SIG-M5 treated with dmso at 0.1 percent for 504 hours (cell line): ENCODE measurements around the gene SFXN4.
"Not testable (repeated sequence)": the region's sequence is repeated elsewhere in the genome, so short reads cannot be mapped to it uniquely, and the experiment has no call there.

Source experiments
- DNase-seq: peaks from one replicate; lab custom pipeline; 2025; ENCODE audit not compliant: unreplicated experiment; lab: John Stamatoyannopoulos, UW

SFXN4 gene

GRCh38 chr10:119113751-119114732 lies 51.5 kb downstream of the SFXN4 start:
- peak; percentile 92 for DNase-seq

GRCh38 chr10:119112056-119112455 lies 53.5 kb downstream of the SFXN4 start:
- DNase-seq, result peak; percentile 48

DNA sequence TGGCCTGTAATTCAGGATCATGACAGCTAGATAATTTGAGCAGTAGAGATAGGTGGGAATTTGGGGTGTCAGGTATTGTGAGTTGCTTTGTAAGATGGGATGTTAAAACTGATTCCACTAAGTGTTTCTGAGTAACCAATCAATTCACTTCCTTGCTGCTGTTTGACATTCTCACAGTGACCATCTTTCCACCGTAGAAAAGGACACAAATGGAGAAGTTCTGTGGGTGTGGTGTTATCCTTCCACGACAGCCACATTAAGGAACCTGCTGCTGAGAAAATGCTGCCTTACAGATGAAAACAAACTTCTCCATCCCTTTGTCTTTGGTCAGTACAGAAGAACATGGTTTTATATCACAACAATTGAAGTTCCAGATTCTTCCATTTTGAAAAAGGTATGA lies 57.7 kb downstream of the SFXN4 start:
- not testable (repeated sequence) for DNase-seq

DNA sequence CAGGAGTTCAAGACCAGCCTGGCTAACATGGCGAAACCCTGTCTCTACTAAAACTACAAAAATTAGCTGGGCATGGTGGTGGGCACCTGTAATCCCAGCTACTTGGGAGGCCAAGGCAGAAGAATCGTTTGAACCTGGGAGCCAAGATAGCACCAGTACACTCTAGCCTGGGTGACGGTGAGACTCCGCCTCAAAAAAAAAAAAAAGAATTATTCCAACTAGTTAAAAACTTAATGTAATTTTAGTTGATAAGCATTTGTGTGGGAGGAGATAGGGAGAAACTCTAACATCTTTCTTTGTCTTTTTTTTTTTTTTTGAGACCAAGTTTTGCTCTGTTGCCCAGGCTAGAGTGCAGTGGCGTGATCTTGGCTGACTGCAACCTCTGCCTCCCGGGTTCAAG lies 58.4 kb downstream of the SFXN4 start:
- not testable (repeated sequence) for DNase-seq

DNA sequence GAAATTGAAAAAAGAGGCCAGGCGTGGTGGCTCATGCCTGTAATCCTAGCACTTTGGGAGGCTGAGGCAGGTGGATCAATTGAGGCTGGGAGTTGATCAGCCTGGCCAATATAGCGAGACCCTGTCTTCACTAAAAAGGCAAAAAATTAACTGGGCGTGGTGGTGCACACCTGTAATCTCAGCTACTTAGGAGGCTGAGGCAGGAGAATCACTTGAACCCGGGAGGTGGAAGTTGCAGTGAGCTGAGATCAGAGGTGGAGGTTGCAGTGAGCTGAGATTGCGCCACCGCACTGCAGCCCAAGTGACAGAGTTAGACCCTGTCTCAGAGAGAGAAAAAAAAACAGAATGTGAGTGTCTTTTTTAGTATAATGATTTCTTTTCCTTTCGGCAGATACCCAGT lies 59.6 kb downstream of the SFXN4 start:
- not testable (repeated sequence) for DNase-seq

- DNase-seq, result no peak
These were observed 60.4 kb downstream of the SFXN4 start for GRCh38 chr10:119105155-119105554.

GRCh38 chr10:119104654-119105015 lies 60.9 kb downstream of the SFXN4 start:
- DNase-seq, result no peak

DNA sequence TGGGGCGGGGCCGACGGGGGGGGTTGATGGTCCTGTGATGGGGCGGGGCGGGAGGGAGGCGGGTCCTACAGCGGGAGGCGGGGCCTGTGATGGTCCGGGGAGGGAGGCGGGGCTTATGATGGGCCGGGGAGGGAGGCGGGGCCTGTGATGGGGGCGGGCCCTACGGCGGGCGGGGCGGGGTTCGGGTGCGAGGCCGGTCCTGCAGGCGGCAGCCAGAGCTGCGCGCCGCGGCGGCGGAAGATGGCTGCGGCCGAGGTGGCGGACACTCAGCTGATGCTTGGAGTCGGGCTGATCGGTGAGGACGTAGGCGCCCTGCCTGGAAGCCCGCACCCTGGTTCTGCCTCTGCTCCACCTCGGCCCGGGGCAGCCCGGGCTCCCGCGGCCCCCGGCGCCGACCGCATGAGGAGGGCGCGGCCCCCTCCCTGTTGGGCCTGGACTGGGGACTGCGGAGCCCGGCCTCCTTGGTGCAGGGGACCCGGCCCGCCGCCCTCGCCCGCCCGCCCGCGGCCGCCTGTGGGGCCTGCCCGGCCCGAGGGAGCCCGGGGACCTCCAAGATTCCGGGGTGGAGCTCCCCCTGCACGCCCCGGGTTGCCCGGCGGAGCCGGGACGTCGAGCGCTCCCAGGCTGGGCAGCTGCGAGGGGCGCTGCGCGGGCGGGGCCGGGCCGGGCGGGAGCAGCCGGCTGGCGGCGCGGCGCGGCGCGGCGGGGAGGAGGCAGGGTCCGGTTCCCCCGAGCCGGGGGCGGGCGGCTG lies 61.4 kb downstream of the SFXN4 start, which contains the start of gene DENND10:
Gene DENND10, plus strand, starts transcription at position 211 of the 751 bp plus-strand sequence. Its CDS starts 30 bp downstream, at position 241.
- DNase-seq, result peak; percentile 35

DNA sequence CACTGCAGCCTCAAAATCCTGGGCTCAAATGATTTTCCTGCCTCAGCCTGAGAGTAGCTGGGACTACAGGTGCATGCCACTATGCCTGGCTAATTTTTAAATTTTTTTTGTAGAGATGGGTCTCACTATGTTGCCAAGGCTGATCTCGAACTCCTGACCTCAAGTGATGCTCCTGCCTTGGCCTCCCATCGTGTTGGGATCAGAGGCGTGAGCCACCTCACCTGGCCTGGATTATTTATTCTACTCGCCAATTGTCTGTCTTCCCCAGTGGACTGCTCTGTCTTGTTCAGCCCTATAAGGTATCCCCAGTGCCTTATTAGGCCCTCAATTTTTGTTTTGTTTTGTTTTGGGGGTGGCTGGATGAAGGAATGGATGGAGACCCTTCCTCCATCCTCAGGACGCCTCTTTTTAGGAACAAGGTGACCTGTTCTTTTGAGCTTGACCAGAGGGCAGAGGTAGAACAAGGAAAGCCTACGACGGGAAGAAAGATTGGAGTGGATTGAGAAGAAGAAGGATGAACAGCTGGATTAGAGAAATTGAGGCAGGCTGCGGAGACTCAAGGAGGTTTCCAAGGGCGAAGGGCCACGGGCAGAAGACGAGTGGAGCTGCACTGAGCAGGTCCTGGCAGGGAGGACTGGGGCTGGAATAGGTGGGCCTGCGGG lies 62.1 kb downstream of the SFXN4 start:
- DNase-seq, result no peak

DNA sequence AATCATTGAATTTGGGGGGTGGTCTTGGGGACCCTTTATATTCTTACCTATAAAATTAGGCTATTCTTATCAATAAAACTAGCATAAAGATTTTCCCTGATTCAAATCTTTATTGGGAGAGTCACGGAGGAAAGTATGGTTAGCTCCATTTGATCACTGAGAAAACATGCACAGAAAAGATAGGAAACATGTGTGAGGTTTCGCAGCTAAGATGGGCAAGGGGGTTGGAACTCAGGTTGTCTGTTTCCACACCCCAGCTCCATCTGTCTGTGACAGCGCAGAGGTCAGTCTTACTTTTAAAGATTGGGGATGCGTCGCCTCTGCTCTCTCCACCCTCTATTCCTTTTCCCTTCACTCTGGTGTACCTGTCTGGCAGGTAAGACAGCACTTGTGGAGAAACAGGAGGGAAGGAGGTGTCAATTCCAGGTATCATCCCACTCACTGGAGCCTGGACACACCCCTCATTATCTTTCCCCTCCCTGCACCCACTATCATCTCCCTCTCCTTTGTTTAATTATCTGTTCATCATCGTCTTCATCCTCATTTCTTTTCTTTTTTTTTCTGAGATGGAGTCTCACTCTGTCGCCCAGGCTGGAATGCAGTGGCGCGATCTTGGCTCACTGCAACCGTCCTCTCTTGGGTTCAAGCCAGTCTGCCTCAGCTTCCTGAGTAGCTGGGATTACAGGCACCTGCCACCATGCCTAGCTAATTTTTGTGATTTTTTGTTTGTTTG lies 64.0 kb downstream of the SFXN4 start:
- DNase-seq, result no peak

DNA sequence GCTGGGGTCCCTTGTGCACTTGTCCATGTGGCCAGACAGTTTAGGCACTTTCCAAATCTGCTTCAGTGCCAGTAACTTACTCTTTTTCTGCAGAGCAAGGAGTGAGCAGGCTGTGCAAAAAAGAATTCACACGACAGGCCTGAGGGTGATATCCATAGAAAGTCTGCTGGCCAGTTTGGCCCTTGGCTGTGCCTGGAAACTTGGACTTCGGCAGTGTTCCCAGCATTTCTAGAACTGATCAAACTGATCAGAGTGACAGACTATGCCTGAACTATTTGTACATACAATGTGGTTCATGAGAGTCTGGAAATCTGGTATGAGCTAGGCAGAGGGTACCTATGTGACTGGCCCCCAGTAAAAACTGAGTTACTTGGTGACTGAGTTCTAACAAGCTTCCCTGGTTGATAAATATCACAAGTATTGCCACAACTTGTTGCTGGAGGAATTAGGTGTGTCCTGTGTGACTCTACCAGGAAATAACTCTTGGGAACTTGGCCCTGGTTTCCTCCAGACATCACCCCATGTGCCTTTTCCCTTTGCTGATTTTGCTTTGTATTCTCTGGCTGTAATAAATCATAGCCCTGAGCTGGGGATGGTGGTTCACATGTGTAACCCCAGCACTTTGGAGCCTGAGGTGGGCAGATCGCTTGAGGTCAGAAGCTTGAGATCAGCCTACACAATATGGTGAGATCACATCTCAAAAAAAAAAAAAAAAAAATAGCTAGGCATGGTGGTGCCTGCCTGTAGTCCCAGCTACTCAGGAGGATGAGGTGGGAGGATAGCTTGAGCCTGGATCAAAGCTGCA lies 64.9 kb downstream of the SFXN4 start:
- no peak for DNase-seq

DNA sequence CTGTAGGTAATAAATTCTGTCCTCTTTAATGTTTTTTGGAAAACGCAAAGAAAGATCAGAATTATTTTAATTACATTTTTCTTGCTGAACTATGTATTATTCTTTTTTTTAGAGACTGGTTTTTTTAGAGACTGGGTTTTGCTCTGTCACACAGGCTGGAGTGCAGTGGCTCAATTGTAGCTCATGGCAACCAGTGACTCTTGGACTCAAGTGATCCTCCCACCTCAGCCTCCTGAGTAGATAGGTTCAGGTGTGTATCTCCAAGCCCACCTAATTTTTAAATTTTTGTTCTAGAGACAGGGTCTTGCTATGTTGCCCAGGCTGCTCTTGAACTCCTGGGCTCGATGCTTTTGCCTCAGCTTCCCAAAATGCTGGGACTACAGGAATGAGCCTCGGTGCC lies 66.9 kb downstream of the SFXN4 start:
- DNase-seq, result no peak

DNA sequence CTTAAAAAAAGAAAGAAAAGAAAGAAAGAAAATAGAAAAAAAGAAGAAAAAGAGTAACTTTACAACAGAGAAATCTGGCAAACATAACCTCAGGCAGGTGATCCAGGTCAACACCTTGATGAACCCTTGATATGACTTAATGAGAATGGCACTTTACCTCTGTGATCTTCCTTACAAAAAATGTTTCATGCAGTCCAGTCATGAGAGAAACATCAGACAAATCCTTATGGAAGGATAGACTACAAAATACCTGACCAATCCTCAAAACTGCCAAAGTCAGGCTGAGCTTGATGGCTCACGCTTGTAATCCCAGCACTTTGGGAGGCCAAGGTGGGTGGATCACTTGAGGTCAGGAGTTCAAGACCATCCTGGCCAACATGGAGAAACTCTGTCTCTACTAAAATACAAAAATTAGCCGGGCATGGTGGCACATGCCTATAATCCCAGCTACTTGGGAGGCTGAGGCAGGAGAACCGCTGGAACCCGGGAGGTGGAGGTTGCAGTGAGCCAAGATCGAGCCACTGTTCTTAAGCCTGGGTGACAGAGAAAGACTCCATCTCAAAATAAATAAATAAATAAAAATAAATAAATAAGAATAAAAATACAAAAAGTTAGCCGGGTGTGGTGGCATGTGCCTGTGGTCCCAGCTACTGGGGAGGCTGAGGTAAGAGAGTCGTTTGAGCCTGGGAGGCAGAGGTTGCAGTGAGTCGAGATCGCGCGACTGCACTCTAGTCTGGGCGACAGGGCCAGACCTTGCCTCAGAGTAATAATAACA lies 68.7 kb downstream of the SFXN4 start:
- not testable (repeated sequence) for DNase-seq

DNA sequence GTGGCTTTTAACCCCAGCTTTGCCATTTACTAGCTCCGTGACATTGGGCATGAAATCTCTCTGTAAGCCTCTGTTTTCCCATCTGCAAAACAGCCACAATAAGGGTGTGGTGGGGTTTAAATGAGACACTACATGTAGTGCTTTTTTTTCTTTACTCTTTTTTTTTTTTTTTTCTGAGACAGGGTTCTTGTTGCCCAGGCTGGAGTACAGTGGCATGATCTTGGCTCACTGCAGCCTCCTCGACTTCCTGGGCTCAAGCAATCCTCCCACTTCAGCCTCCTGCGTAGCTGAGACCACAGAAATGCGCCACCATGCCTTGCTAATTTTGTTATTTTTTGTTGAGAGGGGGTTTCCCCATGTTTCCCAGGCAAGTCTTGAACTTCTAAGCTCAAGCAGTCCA lies 69.9 kb downstream of the SFXN4 start:
- DNase-seq, result no peak

DNA sequence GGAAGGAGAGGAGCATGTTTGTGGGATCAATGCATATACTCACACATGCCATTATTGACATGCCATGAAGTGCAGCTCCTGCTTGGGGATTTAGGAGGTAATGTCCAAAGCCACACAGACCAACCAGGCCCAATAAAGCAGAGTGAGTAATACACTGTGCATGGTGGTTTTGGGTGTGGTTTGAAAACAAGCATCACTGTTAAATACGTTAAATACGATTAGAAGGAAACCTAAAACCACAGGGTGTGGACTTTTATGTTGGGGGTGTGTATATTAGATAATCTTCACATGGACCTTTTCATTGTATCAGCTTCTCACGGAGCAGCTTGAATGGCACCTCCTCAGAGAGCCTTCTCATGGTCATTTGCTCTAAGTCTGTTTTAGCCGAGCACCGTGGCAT lies 74.5 kb downstream of the SFXN4 start:
- peak; percentile 45 for DNase-seq
